SU-DHL-6 (cell line): Measurements from ENCODE around the gene SYT17.

Experiments used
- H2AFZ ChIP-seq: fragments of 200-600 bp; sonication (generic); 2 replicates; pipeline ENCODE4 v1.6.1; 2014; ENCODE audit warnings: low read depth, mild to moderate bottlenecking, moderate library complexity, mixed read lengths, antibody characterized with exemption, low read length; ENCODE audit not compliant: severe bottlenecking
- H3F3A ChIP-seq: fragments of 200-600 bp; shearing (Covaris generic); 2 replicates; pipeline ENCODE4 v1.6.0; 2016; ENCODE audit warnings: antibody characterized with exemption, mild to moderate bottlenecking; ENCODE audit not compliant: insufficient read depth
- H3K27ac ChIP-seq: fragments of 200-600 bp; sonication (generic); 2 replicates; pipeline ENCODE4 v1.5.1; 2016; ENCODE audit warnings: low read depth, mild to moderate bottlenecking, low read length, moderate library complexity, mixed read lengths
- H3K27me3 ChIP-seq: fragments of 200-600 bp; sonication (generic), shearing (Covaris generic); 2 replicates; pipeline ENCODE4 v1.6.0; 2014; ENCODE audit warnings: mild to moderate bottlenecking, low read length
- H3K36me3 ChIP-seq: fragments of 200-600 bp; sonication (generic); 2 replicates; pipeline ENCODE4 v1.6.1; 2014; ENCODE audit warnings: mild to moderate bottlenecking, low read length, mixed read lengths
- H3K4me2 ChIP-seq: fragments of 300-600, 200-600 bp; shearing (Covaris generic), sonication (generic); 2 replicates; pipeline ENCODE4 v1.6.0; 2014; ENCODE audit warnings: low read length, low read depth, mild to moderate bottlenecking; ENCODE audit not compliant: poor library complexity, severe bottlenecking
- H3K4me3 ChIP-seq: fragments of 200-600 bp; sonication (generic); 2 replicates; pipeline ENCODE4 v1.5.1; 2014; ENCODE audit warnings: antibody characterized with exemption, low read length, mild to moderate bottlenecking, mixed read lengths; ENCODE audit not compliant: insufficient read depth, poor library complexity, severe bottlenecking
- H3K79me2 ChIP-seq: fragments of 200-600 bp; sonication (generic); 2 replicates; pipeline ENCODE4 v1.6.1; 2014; ENCODE audit warnings: mild to moderate bottlenecking, low read length, moderate library complexity; ENCODE audit not compliant: insufficient read depth
- H3K9ac ChIP-seq: fragments of 200-600 bp; sonication (generic); 2 replicates; pipeline ENCODE4 v1.7.0; 2014; ENCODE audit warnings: mild to moderate bottlenecking, low read length
- H3K9me2 ChIP-seq: fragments of 200-600 bp; sonication (generic); replicated peaks from 2 replicates; pipeline ENCODE4 v1.6.1; 2014; ENCODE audit warnings: low read length; ENCODE audit not compliant: insufficient read depth
- H3K9me3 ChIP-seq: fragments of 200-600 bp; sonication (generic); 2 replicates; pipeline ENCODE4 v1.6.1; 2014; ENCODE audit warnings: low read length, mixed read lengths; ENCODE audit not compliant: insufficient read depth
- H4K20me1 ChIP-seq: fragments of 200-600 bp; sonication (generic); 2 replicates; pipeline ENCODE4 v1.6.1; 2014; ENCODE audit warnings: low read depth, mild to moderate bottlenecking, antibody characterized with exemption, low read length, moderate library complexity, mixed read lengths
- CTCF ChIP-seq: fragments of 200-600 bp; sonication (generic); IDR thresholded peaks from one replicate; pipeline ENCODE4 v1.5.1; 2017; ENCODE audit warnings: antibody characterized with exemption, mild to moderate bottlenecking, low read length, moderate library complexity; ENCODE audit not compliant: insufficient read depth, poor library complexity, severe bottlenecking
- EZH2phosphoT487 ChIP-seq: fragments of 200-600 bp; sonication (generic), shearing (Covaris generic); conservative IDR thresholded peaks from 2 replicates; pipeline ENCODE4 v1.6.1; 2018; ENCODE audit warnings: mild to moderate bottlenecking, antibody characterized with exemption, low read length, moderate library complexity, mixed read lengths

Gene SYT17

GRCh38 chr16:19289811-19290485 lies 121.9 kb downstream of the SYT17 start:
- no peaks in the 10 kb centered on the region for H3F3A ChIP-seq
- no peaks in the 10 kb centered on the region for H4K20me1 ChIP-seq
- H3K4me3 ChIP-seq, result no peak overlapping the region
- no peaks in the 10 kb centered on the region for H3K36me3 ChIP-seq
- no peaks in the 10 kb centered on the region for H3K79me2 ChIP-seq
- no peak for TF ChIP-seq CTCF
- no peak for TF ChIP-seq EZH2phosphoT487
- H3K27me3 ChIP-seq, result no peaks in the 10 kb centered on the region
- H3K4me2 ChIP-seq, result no peak overlapping the region
- H3K9ac ChIP-seq, result no peak overlapping the region
- no peaks in the 10 kb centered on the region for H3K9me2 ChIP-seq
- no peak overlapping the region for H2AFZ ChIP-seq
- H3K9me3 ChIP-seq, result no peaks in the 10 kb centered on the region
- no peak overlapping the region for H3K27ac ChIP-seq

- no peak overlapping the region for H2AFZ ChIP-seq
- H3K9ac ChIP-seq, result no peak overlapping the region
- no peak for TF ChIP-seq EZH2phosphoT487
- TF ChIP-seq CTCF, result no peak
- no peaks in the 10 kb centered on the region for H3K36me3 ChIP-seq
- no peak overlapping the region for H3K27ac ChIP-seq
- no peaks in the 10 kb centered on the region for H3K79me2 ChIP-seq
- H4K20me1 ChIP-seq, result no peaks in the 10 kb centered on the region
- no peaks in the 10 kb centered on the region for H3K9me3 ChIP-seq
- H3F3A ChIP-seq, result no peaks in the 10 kb centered on the region
- no peak overlapping the region for H3K4me3 ChIP-seq
- H3K27me3 ChIP-seq, result no peaks in the 10 kb centered on the region
- H3K4me2 ChIP-seq, result no peak overlapping the region
- H3K9me2 ChIP-seq, result no peaks in the 10 kb centered on the region
Measured at GRCh38 chr16:19290860-19291259, 122.8 kb downstream of the SYT17 start.

GRCh38 chr16:19291475-19291874 lies 123.4 kb downstream of the SYT17 start:
- H2AFZ ChIP-seq, result no peak overlapping the region
- no peaks in the 10 kb centered on the region for H4K20me1 ChIP-seq
- H3K27me3 ChIP-seq, result no peaks in the 10 kb centered on the region
- H3K9me3 ChIP-seq, result no peaks in the 10 kb centered on the region
- H3K4me3 ChIP-seq, result no peak overlapping the region
- H3F3A ChIP-seq, result no peaks in the 10 kb centered on the region
- no peak overlapping the region for H3K4me2 ChIP-seq
- no peaks in the 10 kb centered on the region for H3K36me3 ChIP-seq
- H3K9me2 ChIP-seq, result no peaks in the 10 kb centered on the region
- no peaks in the 10 kb centered on the region for H3K79me2 ChIP-seq
- H3K27ac ChIP-seq, result no peak overlapping the region
- H3K9ac ChIP-seq, result no peak overlapping the region
- TF ChIP-seq CTCF, result no peak
- no peak for TF ChIP-seq EZH2phosphoT487
